ENCODE measurements around the gene UNC80.

- TF ChIP-seq ZFX (IDR thresholded peaks at IDR 0.05; ENCODE audit: borderline replicate concordance) (no peak), CTCF (IDR thresholded peaks at IDR 0.05) (no peak)
These were observed 14.5 kb upstream of the UNC80 start for GRCh38 chr2:209757163-209757562.
